Stimulated activated CD8-positive, alpha-beta memory T cell treated with anti-CD3 and anti-CD28 coated beads, Interleukin-12 subunit alpha, Interleukin-12 subunit beta, amount 100 ng/mL, for 1 hour (primary cell): ENCODE measurements around the gene PRM2.
"Not testable (repeated sequence)": the region's sequence is repeated elsewhere in the genome, so short reads cannot be mapped to it uniquely, and the experiment has no call there.

Experiments used
- DNase-seq: peaks from one replicate; pipeline ENCODE4 v3.0.0-alpha.2; 2020; ENCODE audit warnings: low read depth

Gene PRM2

GRCh38 chr16:11307639-11308492 lies 31.6 kb upstream of the PRM2 start:
- no peak for DNase-seq

DNA sequence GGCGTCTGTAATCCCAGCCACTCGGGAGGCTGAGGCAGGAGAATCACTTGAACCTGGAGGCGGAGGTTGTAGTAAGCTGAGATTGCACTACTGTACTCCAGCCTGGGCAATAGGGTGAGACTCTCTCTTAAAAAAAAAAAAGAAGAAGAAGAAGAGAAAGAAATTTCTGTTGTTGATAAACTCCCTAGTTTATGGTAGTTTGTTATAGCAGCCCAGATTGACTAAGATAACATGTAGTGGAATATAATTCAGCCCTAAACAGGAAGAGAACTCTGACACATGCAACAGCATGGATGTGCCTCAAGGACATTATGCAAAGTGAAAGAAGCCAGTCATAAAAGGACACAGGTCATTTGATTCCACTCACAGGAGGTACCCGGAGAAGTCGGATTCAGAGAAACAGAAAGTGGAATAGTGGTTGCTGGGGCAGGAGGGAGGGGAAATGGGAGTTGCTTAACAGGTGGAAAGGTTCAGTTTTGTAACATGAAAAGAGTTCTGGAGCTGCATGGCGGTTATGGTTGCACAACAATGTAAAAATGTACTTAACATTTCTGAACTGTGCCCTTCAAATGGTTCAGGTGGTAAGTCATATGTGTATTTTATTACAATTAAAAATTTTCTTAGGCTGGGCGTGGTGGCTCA lies 30.8 kb upstream of the PRM2 start:
- no peak for DNase-seq

DNA sequence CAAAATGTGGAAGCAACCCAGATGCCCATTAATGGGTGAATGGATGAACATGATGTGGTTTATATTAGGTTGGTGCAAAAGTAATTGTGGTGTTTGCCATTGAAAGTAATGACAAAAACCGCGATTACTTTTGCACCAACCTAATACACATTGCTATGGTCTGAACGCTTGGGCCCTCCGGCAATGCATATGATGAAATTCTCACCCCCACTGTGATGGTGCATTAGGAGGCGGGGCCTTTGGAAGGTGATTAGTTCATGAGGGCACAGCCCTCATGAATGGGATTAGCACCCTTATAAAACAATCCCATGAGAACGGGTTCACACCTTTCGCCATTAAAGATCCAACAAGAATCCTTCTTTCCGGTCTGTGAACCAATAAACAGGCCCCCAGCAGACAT lies 30.1 kb upstream of the PRM2 start:
- DNase-seq, result no peak

GRCh38 chr16:11303405-11304138 lies 27.3 kb upstream of the PRM2 start:
- no peak for DNase-seq

- no peak for DNase-seq
Measured at GRCh38 chr16:11302977-11303376, 26.7 kb upstream of the PRM2 start.

DNA sequence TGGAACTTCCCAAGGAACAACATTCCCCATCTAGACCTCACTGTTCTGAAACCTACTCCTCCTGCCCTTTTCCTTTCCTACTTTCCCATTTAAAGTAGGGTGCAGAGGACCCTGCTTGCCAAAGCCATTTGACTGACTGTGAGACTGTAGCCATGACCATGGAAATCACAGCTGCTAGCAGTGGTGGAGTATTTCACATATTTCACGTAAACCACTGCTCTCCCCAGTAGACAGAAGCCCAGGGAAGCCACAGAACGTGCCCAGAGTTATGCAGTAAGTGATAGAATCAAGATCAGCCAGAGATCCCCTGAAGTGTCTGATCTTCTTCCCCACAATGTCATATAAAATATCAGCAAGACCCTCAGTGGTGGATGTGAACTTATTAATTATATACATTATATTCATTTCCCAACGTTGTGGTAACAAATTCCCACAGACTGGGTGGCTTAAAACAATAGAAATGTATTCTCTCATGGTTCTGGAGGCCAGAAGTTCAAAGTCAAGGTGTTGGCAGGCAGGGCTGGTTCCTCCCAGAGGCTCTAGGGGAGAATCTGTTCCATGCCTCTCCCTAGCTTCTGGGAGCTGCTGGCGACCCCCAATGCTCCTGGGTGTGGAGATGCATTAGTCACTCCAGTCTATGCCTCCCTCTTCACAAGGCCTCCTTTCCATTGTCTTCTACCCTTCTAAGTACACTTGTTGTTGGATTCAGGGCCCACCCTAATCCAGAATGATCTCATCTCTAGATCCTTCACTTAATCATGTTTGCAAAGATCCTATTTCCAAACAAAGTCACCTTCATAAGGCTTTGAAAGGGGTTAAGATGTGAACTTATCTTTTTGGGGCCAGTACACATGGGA lies 25.6 kb upstream of the PRM2 start:
- DNase-seq, result no peak

DNA sequence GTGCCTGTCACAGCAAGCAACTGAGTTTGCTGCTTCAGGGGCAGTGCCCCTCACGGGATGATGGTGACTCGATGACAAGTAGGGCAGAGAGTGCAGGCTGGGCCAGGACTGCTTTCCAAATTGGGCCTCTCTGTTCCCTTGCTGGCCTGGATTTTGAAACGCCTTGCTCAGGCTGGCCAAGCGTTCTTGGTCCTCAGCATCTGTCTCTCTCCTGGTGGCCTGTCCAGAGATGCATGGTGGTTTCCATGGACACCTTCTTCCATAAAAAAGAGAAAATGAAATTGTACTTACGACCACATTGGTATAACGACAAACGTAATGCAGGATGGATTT lies 24.2 kb upstream of the PRM2 start:
- no peak for DNase-seq

- no peak for DNase-seq
Measured at GRCh38 chr16:11299865-11300559, 23.7 kb upstream of the PRM2 start.

GRCh38 chr16:11298950-11299547 lies 22.8 kb upstream of the PRM2 start:
- DNase-seq, result not testable (repeated sequence)

GRCh38 chr16:11298143-11298900 lies 22.0 kb upstream of the PRM2 start:
- no peak for DNase-seq

DNA sequence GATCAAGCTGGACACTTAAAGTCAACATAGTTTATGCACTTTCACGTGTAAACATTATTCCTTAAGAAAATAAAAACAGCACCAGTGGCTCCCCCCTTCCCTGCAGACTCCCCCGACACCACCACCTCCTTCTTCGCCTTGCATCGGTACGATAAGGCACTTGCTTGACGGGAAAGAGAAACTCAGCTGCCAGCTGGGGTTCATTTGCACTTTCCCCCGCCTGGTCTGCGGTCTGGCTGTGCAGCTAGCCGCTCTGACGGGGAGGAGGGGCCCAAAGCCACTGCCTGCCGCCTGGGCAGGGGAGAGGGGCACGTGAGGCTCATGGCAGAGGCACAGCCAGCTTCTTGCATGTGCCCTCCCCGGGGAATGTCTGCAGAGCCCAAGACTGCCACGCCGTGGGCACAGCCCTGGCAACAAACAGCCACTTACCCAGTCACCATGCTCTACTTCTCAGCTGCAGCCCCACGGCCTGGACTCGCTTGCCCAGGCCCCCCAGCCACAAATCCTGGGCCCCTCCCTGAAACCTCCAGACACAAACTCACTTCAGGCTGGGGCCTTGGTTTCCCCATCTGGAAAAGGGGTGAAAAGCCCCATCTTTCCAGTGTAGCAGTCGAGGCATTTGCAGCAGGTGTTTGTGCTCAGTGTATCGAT lies 21.3 kb upstream of the PRM2 start:
- peak; percentile 39 for DNase-seq

- DNase-seq, result no peak
Measured at GRCh38 chr16:11296706-11297491, 20.6 kb upstream of the PRM2 start.

- no peak for DNase-seq
Measured at GRCh38 chr16:11296351-11296705, 20.0 kb upstream of the PRM2 start.

DNA sequence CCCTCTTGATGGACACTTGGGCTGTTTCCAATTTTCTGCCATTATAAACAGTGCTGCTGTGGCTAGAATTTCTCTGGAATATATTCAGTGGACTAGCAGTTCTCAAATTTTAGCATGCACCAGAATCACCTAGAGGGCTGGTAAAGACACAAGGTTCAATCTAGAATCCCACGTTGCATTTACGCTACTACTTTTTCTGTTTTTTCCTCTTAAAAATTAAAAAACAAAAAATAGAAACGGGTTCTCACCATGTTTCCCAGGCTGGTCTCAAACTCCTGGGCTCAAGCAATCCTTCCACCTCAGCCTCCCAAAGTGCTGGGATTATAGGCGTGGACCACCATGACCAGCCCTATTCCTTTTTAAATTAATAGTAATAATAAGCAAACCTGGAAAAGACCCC lies 19.4 kb upstream of the PRM2 start:
- no peak for DNase-seq

DNA sequence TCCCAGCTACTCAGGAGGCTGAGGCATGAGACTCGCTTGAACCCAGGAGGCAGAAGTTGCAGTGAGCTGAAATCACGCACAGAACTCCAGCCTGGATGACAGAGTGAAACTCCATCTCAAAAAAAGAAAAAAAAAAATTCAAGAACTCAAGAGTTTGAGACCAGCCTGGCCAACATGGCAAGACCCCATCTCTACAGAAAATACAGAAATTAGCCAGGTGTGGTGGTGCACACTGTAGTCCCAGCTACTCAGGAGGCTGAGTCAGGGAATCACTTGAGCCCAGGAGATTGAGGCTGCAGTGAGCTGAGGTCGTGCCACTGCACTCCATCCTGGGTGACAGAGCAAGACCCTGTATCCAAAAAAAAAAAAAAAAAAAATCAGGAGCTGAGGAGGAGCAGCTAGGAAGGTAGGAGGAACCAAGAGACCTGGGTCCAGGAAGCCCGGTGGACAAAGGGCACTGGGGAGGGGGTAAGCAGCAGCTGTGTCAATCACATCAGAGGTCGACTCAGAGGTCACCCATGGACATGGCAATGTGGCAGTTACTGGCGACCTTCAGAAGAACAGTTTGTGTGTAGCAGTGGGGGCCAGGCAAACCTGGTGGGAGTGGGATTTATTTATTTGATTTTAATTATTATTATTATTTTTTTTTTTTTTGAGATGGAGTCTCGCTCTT lies 15.9 kb upstream of the PRM2 start:
- no peak for DNase-seq

DNA sequence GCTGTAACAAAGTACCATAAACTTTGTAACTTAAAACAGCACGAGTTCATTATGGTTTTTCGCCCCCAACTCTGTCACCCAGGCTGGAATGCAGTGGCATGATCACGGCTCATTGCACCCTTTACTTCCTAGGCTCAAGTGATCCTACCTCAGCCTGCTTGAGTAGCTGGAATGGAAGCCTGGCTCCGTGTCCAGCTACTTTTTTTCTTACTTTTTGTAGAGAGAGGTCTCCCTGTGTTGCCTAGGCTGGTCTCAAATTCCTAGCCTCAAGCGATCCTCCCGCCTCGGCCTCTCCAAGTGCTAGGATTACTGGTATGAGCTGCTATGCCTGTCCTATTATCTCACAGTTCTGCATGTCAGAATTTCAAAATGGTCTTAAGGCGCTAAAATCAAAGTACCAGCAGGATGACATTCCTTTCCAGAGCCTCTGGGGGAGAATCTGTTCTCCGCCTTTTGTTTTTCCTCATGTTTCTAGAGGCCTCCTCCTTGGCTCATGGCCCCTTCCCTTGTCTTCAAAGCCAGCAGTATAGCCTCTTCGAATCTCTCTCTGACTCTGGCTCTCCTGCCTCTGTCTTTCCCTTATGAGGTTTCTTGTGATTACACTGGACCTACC lies 14.9 kb upstream of the PRM2 start:
- DNase-seq, result no peak

DNA sequence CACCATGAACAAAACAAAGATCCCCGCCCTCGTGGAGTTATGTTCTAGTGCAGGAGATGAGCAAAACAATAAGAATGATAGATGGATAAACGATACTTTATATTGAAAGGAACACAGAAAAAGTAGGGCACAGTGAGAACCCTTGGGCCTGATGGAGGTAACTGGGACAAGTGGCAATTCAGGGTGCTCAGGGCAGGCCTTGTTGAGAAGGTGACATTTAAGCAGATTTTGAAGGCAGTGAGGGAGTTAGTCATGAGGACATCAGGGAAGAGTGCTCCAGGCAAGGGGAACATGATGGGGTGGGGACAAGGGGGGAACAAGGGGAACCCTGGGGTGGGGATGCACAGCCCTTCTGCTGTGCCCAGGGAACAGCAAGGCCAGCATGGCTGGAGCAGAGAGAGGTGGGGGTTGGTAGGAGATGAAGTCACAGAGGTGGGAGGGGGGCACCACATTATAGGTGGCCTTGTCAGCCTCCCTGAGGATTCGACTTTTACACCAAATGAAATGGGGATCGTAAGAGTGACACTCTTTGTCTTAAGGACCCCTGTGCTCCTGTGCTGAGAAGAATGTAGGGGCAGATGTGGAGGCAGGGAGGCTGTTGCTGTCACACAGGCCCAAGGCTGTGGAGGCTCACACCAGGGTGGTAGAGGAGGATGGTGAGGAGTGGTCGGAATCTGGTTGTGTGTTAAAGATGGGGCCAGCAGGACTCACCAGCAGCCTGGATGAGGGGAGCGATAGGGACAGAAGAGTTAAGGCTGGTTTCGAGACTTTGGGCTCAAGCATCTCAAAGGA lies 14.0 kb upstream of the PRM2 start:
- DNase-seq, result no peak
